Neural cell (in vitro differentiated cells): ENCODE data around the gene CDK17. TPM values are rescaled to one million over a fixed set of nuclear protein-coding genes. Genes with fewer than 3 reads are reported as not detected.

ENCODE experiments used
- H2AFZ ChIP-seq: fragments of 200-600, 300-800 bp; sonication (generic), shearing (Covaris generic); 2 replicates; pipeline ENCODE4 v1.6.0; 2014; ENCODE audit warnings: low read depth, mild to moderate bottlenecking, antibody characterized with exemption, low read length, moderate library complexity
- H3F3A ChIP-seq: fragments of 200-600 bp; shearing (Covaris generic); 2 replicates; pipeline ENCODE4 v1.6.1; 2016; ENCODE audit warnings: mild to moderate bottlenecking, moderate library complexity, mixed read lengths, antibody characterized with exemption, low read length; ENCODE audit not compliant: insufficient read depth, poor library complexity, severe bottlenecking
- H3K27ac ChIP-seq: fragments of 200-600, 300-800 bp; sonication (generic), shearing (Covaris generic); 2 replicates; pipeline ENCODE4 v1.5.1; 2014; ENCODE audit warnings: mild to moderate bottlenecking, low read length, moderate library complexity
- H3K27me3 ChIP-seq: fragments of 300-800, 200-600 bp; sonication (generic), shearing (Covaris generic); 2 replicates; pipeline ENCODE4 v1.6.0; 2014; ENCODE audit warnings: mild to moderate bottlenecking, low read depth, low read length, moderate library complexity; ENCODE audit not compliant: insufficient read depth
- H3K36me3 ChIP-seq: fragments of 300-800, 200-600 bp; sonication (generic), shearing (Covaris generic); 2 replicates; pipeline ENCODE4 v1.5.1; 2014; ENCODE audit warnings: mild to moderate bottlenecking, antibody characterized with exemption, low read length, moderate library complexity; ENCODE audit not compliant: insufficient read depth
- H3K4me2 ChIP-seq: fragments of 300-800, 200-600 bp; sonication (generic), shearing (Covaris generic); 2 replicates; pipeline ENCODE4 v1.6.0; 2014; ENCODE audit warnings: mild to moderate bottlenecking, low read length
- H3K4me3 ChIP-seq: fragments of 300-800, 200-600 bp; sonication (generic), shearing (Covaris generic); 2 replicates; pipeline ENCODE4 v1.5.1; 2014; ENCODE audit warnings: mild to moderate bottlenecking, low read length, moderate library complexity
- H3K79me2 ChIP-seq: fragments of 200-600 bp; shearing (Covaris generic); replicated peaks from 2 replicates; pipeline ENCODE4 v1.6.0; 2014; ENCODE audit warnings: mild to moderate bottlenecking, low read length, moderate library complexity; ENCODE audit not compliant: insufficient read depth
- H3K9ac ChIP-seq: fragments of 300-800, 200-600 bp; sonication (generic), shearing (Covaris generic); 2 replicates; pipeline ENCODE4 v1.6.1; 2016; ENCODE audit warnings: mild to moderate bottlenecking, low read length, mixed read lengths
- H3K9me2 ChIP-seq: fragments of 200-600 bp; shearing (Covaris generic); 2 replicates; pipeline ENCODE4 v1.6.1; 2016; ENCODE audit warnings: mild to moderate bottlenecking, low read length, mixed read lengths; ENCODE audit not compliant: insufficient read depth
- H3K9me3 ChIP-seq: fragments of 200-600, 300-800 bp; sonication (generic), shearing (Covaris generic); 2 replicates; pipeline ENCODE4 v1.6.1; 2016; ENCODE audit warnings: mild to moderate bottlenecking, mixed run types, low read length, moderate library complexity, mixed read lengths
- H4K20me1 ChIP-seq: fragments of 200-600 bp; shearing (Covaris generic); 2 replicates; pipeline ENCODE4 v1.6.1; 2016; ENCODE audit warnings: mild to moderate bottlenecking, mixed run types; ENCODE audit not compliant: insufficient read depth
- CTCF ChIP-seq: fragments of 450-650 bp; IDR thresholded peaks from 2 replicates; pipeline ENCODE4 v1.5.1; 2014; ENCODE audit warnings: antibody characterized with exemption, mild to moderate bottlenecking, moderate library complexity; ENCODE audit not compliant: poor library complexity, severe bottlenecking
- EP300 ChIP-seq: fragments of 450-650 bp; conservative IDR thresholded peaks from 2 replicates; pipeline ENCODE4 v1.6.1; 2014; ENCODE audit warnings: antibody characterized with exemption, mild to moderate bottlenecking, moderate library complexity; ENCODE audit not compliant: poor library complexity, severe bottlenecking
- EZH2 ChIP-seq: fragments of 200-600, 300-800 bp; shearing (Covaris generic), sonication (generic); IDR thresholded peaks from 2 replicates; pipeline ENCODE4 v1.6.1; 2014; ENCODE audit warnings: antibody characterized with exemption, low read length, borderline replicate concordance, mild to moderate bottlenecking; ENCODE audit not compliant: insufficient read depth, poor library complexity, severe bottlenecking
- MXI1 ChIP-seq: fragments of 450-650 bp; conservative IDR thresholded peaks from 2 replicates; pipeline ENCODE4 v1.6.1; 2014; ENCODE audit warnings: antibody characterized with exemption, mild to moderate bottlenecking; ENCODE audit not compliant: poor library complexity, severe bottlenecking
- POLR2AphosphoS5 ChIP-seq: IDR thresholded peaks from 2 replicates; pipeline ENCODE4 v1.6.1; 2012
- RAD21 ChIP-seq: fragments of 450-650 bp; conservative IDR thresholded peaks from 2 replicates; pipeline ENCODE4 v1.6.1; 2014; ENCODE audit warnings: antibody characterized with exemption, mild to moderate bottlenecking, moderate library complexity
- SMC3 ChIP-seq: fragments of 450-650 bp; conservative IDR thresholded peaks from 2 replicates; pipeline ENCODE4 v1.6.1; 2014; ENCODE audit warnings: antibody characterized with exemption, mild to moderate bottlenecking, moderate library complexity; ENCODE audit not compliant: poor library complexity
- TAF1 ChIP-seq: IDR thresholded peaks from 2 replicates; pipeline ENCODE4 v1.6.1; 2012; ENCODE audit warnings: low read depth
- polyA plus RNA-seq: library from polyadenylated mRNA; depleted of rRNA; stranded (reverse); fragments of >200 nt; gene quantifications from 2 replicates; pipeline ENCODE4 v1.2.3, GENCODE V29; 2014
- TF ChIP-seq, protein P1 (sequence below): IDR thresholded peaks from 2 replicates; pipeline ENCODE4 v1.6.1; 2012; ENCODE audit warnings: borderline replicate concordance

CDK17 gene
- polyA plus RNA-seq, 1 donor from 2014 or later, result 119 TPM

DNA sequence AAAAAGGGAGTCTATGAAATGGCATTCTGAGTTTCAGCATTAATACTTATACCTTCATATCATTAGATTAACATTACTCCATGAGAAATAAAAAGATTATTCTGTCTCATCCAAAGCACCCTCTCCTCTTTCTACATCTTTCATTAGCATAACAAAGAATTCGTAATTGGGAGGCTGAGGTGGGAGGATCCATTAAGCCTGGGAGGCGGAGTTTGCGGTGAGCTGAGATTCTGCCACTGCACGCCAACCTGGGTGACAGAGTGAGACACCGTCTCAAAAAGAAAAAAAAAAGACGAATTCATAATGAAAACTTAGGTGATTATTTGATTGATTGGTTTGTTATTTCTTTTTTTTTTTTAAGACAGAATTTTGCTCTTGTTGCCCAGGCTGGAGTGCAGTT, 1.8 kb upstream of the CDK17 start:
- Histone ChIP-seq H3K4me2 (no peak overlapping the region), H3K4me3 (no peak overlapping the region)

DNA sequence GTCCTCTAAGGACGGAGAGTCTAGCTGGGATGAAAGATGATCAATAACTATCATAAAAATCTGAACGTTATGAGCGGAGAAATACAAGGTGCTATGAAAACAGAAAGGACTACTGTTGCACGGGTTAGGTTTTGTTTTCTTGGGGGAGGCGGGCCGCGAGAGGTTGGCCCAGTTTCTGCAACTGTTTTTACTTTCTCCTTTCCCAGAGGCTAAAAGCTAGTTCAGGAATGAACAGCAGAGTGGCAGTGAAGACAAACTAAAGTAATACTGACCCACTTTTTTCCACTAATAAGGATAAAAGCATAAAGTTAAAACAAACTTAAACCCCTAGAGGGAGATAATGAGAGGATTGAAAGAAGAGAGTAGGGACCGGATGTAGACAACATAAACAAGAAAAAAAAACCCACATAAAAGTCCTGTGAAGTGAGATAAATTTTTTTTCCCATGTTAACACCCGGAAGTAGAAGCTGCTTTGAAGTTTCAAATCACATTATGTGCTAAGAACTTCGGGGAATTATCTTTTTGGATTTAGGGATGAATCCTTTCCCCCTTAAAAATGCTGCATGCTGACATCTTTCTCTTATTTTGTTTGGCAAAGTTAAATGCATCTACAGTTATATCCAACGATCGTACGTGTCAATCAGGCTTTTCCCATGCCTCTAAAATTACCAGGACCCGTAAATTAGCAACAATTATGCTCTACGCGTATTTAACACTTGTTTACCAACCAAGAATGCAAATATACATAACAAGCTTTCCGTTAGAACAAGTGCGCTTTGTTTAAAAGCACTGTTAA, 1.0 kb upstream of the CDK17 start:
- H3K27me3 ChIP-seq, result no peaks in the 10 kb centered on the region
- peaks cover 14% of the 10 kb centered on the region for H3F3A ChIP-seq
- H2AFZ ChIP-seq, result no peak overlapping the region
- H3K27ac ChIP-seq, result no peak overlapping the region
- TF ChIP-seq TAF1 (no peak), RAD21 (no peak), SMC3 (no peak), EP300 (no peak), MXI1 (no peak), POLR2AphosphoS5 (no peak), CTCF (no peak)
- H4K20me1 ChIP-seq, result no peaks in the 10 kb centered on the region
- H3K9ac ChIP-seq, result no peak overlapping the region
- no peak overlapping the region for H3K4me2 ChIP-seq
- peak overlapping the region; percentile 81 for H3K4me3 ChIP-seq
- no peaks in the 10 kb centered on the region for H3K36me3 ChIP-seq
- H3K9me3 ChIP-seq, result no peaks in the 10 kb centered on the region
- H3K9me2 ChIP-seq, result no peaks in the 10 kb centered on the region
- H3K79me2 ChIP-seq, result peaks cover 29% of the 10 kb centered on the region

More for the DNA sequence above, 1.8 kb upstream of the CDK17 start:
- H3K9me2 ChIP-seq, result no peaks in the 10 kb centered on the region
- H2AFZ ChIP-seq, result no peak overlapping the region
- no peak overlapping the region for H3K9ac ChIP-seq
- no peaks in the 10 kb centered on the region for H3K27me3 ChIP-seq
- peaks cover 21% of the 10 kb centered on the region for H3K79me2 ChIP-seq
- peaks cover 14% of the 10 kb centered on the region for H3F3A ChIP-seq
- H4K20me1 ChIP-seq, result no peaks in the 10 kb centered on the region
- no peak overlapping the region for H3K27ac ChIP-seq
- no peaks in the 10 kb centered on the region for H3K9me3 ChIP-seq
- TF ChIP-seq POLR2AphosphoS5 (no peak), EZH2 (no peak), SMC3 (no peak), CTCF (no peak), RAD21 (no peak), MXI1 (no peak), TAF1 (no peak)
- TF ChIP-seq, protein P1, sequence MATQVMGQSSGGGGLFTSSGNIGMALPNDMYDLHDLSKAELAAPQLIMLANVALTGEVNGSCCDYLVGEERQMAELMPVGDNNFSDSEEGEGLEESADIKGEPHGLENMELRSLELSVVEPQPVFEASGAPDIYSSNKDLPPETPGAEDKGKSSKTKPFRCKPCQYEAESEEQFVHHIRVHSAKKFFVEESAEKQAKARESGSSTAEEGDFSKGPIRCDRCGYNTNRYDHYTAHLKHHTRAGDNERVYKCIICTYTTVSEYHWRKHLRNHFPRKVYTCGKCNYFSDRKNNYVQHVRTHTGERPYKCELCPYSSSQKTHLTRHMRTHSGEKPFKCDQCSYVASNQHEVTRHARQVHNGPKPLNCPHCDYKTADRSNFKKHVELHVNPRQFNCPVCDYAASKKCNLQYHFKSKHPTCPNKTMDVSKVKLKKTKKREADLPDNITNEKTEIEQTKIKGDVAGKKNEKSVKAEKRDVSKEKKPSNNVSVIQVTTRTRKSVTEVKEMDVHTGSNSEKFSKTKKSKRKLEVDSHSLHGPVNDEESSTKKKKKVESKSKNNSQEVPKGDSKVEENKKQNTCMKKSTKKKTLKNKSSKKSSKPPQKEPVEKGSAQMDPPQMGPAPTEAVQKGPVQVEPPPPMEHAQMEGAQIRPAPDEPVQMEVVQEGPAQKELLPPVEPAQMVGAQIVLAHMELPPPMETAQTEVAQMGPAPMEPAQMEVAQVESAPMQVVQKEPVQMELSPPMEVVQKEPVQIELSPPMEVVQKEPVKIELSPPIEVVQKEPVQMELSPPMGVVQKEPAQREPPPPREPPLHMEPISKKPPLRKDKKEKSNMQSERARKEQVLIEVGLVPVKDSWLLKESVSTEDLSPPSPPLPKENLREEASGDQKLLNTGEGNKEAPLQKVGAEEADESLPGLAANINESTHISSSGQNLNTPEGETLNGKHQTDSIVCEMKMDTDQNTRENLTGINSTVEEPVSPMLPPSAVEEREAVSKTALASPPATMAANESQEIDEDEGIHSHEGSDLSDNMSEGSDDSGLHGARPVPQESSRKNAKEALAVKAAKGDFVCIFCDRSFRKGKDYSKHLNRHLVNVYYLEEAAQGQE, result no peak
- no peaks in the 10 kb centered on the region for H3K36me3 ChIP-seq
